Panc1 (cell line): ENCODE results near the gene GPR137B. TPM values are rescaled to one million over a fixed set of nuclear protein-coding genes. Genes with fewer than 3 reads are reported as not detected.

Experiments used
- ATAC-seq: fragments of 200-7000 bp; cut with Tn5 transposase; 2 replicates; pipeline ENCODE4 v1.9.1; 2020; ENCODE audit warnings: mild to moderate bottlenecking, moderate library complexity
- BruUV-seq: library from RNA; stranded (reverse); fragments of 400-500 nt; replicated peaks from 2 replicates; lab custom pipeline; 2021; lab: Mats Ljungman, UMichigan
- CTCF ChIA-PET: fragments of 300-600 bp; sonication (Branson Sonifier 250); formaldehyde crosslinking; loops from one replicate; lab custom pipeline; 2022; ENCODE audit warnings: antibody characterized with exemption; lab: Charles Lee
- POLR2A ChIA-PET: fragments of 300-600 bp; sonication (Branson Sonifier 250); formaldehyde crosslinking; loops from one replicate; lab custom pipeline; 2022; ENCODE audit warnings: antibody characterized with exemption; lab: Charles Lee
- DNase-seq: peaks from one replicate; pipeline ENCODE4 v3.0.0-alpha.2; 2010; ENCODE audit warnings: low read depth, low spot score
- H3K27ac ChIP-seq: 2 replicates; pipeline ENCODE4 v1.5.1; 2011; ENCODE audit warnings: mild to moderate bottlenecking, low read length, inconsistent platforms
- H3K27me3 ChIP-seq: fragments of 200-500 bp; sonication (Bioruptor generic); 2 replicates; pipeline ENCODE4 v1.6.0; 2014; ENCODE audit warnings: low read length, inconsistent platforms; ENCODE audit not compliant: control insufficient read depth, insufficient read depth
- H3K36me3 ChIP-seq: fragments of 200-500 bp; sonication (Bioruptor generic); 2 replicates; pipeline ENCODE4 v1.5.1; 2014; ENCODE audit warnings: inconsistent platforms, mild to moderate bottlenecking, low read length, moderate library complexity; ENCODE audit not compliant: control insufficient read depth, insufficient read depth
- H3K4me1 ChIP-seq: 2 replicates; pipeline ENCODE4 v1.5.1; 2011; ENCODE audit warnings: inconsistent platforms, mild to moderate bottlenecking, low read length, moderate library complexity; ENCODE audit not compliant: control insufficient read depth, insufficient read depth
- H3K4me3 ChIP-seq, 2 experiments: 2 replicates each; pipeline ENCODE4 v1.5.1; 2011 to 2012; ENCODE audit warnings: low read depth in 2 of 2, low read length in 2 of 2, mild to moderate bottlenecking in 2 of 2, inconsistent platforms in 1 of 2, moderate library complexity in 1 of 2
- H3K9me3 ChIP-seq: fragments of 200-500 bp; sonication (Bioruptor generic); 2 replicates; pipeline ENCODE4 v1.5.1; 2014; ENCODE audit warnings: low read depth, mild to moderate bottlenecking, inconsistent platforms, low read length, moderate library complexity; ENCODE audit not compliant: control insufficient read depth, insufficient read depth
- POLR2AphosphoS5 ChIP-seq: IDR thresholded peaks from 2 replicates; pipeline ENCODE4 v1.6.1; 2012; ENCODE audit warnings: mild to moderate bottlenecking, low read depth, low read length, moderate library complexity
- SIN3A ChIP-seq: IDR thresholded peaks from 2 replicates; pipeline ENCODE4 v1.6.1; 2012; ENCODE audit warnings: low read depth, mild to moderate bottlenecking, low read length, moderate library complexity, borderline replicate concordance; ENCODE audit not compliant: insufficient read depth
- TCF7L2 ChIP-seq: IDR thresholded peaks from 2 replicates; pipeline ENCODE4 v1.6.1; 2011; ENCODE audit warnings: mild to moderate bottlenecking, low read depth, low read length, inconsistent platforms
- in situ Hi-C: cut with HindIII; loops from 2 replicates; pipeline ENCODE4 v1.10.0; 2016; ENCODE audit warnings: low sequenced_read_pairs, low pct_unique_long_range_greater_than_20kb
- intact Hi-C: fragments of 100-400 bp; cut with micrococcal nuclease; formaldehyde crosslinking; loops from one replicate; pipeline ENCODE4 v1.10.0; 2022; ENCODE audit not compliant: unreplicated experiment
- total RNA-seq: library from RNA; stranded (reverse); gene quantifications from one replicate; pipeline ENCODE4 v1.2.1, GENCODE V29; 2021; ENCODE audit not compliant: unreplicated experiment
- TF ChIP-seq, protein P1 (sequence below): fragments of 450-650 bp; IDR thresholded peaks from 2 replicates; pipeline ENCODE4 v1.5.1; 2017; ENCODE audit warnings: mild to moderate bottlenecking
- TF ChIP-seq, protein P2 (sequence below), 2 experiments: IDR thresholded peaks; 2 replicates each; pipeline ENCODE4 v1.6.1; 2011 to 2012; ENCODE audit warnings: low read depth in 2 of 2, control low read depth in 1 of 2, low read length in 1 of 2, mild to moderate bottlenecking in 1 of 2, moderate library complexity in 1 of 2; ENCODE audit not compliant: insufficient read depth in 1 of 2

GPR137B gene
- total RNA-seq, 1 experiment from 2014 or later: 25.3 TPM

- Histone ChIP-seq H3K27me3 (no peaks in the 10 kb centered on the region), H3K36me3 (no peaks in the 10 kb centered on the region), H3K27ac (peak overlapping the region; percentile 40; the same call in 1 of the 2 replicates), H3K4me1 (peaks cover 3% of the 10 kb centered on the region; the same call in 1 of the 2 replicates), H3K9me3 (no peaks in the 10 kb centered on the region), H3K4me3 (no peak overlapping the region)
- TF ChIP-seq, protein P1, sequence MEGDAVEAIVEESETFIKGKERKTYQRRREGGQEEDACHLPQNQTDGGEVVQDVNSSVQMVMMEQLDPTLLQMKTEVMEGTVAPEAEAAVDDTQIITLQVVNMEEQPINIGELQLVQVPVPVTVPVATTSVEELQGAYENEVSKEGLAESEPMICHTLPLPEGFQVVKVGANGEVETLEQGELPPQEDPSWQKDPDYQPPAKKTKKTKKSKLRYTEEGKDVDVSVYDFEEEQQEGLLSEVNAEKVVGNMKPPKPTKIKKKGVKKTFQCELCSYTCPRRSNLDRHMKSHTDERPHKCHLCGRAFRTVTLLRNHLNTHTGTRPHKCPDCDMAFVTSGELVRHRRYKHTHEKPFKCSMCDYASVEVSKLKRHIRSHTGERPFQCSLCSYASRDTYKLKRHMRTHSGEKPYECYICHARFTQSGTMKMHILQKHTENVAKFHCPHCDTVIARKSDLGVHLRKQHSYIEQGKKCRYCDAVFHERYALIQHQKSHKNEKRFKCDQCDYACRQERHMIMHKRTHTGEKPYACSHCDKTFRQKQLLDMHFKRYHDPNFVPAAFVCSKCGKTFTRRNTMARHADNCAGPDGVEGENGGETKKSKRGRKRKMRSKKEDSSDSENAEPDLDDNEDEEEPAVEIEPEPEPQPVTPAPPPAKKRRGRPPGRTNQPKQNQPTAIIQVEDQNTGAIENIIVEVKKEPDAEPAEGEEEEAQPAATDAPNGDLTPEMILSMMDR: no peak
- TF ChIP-seq, protein P2, sequence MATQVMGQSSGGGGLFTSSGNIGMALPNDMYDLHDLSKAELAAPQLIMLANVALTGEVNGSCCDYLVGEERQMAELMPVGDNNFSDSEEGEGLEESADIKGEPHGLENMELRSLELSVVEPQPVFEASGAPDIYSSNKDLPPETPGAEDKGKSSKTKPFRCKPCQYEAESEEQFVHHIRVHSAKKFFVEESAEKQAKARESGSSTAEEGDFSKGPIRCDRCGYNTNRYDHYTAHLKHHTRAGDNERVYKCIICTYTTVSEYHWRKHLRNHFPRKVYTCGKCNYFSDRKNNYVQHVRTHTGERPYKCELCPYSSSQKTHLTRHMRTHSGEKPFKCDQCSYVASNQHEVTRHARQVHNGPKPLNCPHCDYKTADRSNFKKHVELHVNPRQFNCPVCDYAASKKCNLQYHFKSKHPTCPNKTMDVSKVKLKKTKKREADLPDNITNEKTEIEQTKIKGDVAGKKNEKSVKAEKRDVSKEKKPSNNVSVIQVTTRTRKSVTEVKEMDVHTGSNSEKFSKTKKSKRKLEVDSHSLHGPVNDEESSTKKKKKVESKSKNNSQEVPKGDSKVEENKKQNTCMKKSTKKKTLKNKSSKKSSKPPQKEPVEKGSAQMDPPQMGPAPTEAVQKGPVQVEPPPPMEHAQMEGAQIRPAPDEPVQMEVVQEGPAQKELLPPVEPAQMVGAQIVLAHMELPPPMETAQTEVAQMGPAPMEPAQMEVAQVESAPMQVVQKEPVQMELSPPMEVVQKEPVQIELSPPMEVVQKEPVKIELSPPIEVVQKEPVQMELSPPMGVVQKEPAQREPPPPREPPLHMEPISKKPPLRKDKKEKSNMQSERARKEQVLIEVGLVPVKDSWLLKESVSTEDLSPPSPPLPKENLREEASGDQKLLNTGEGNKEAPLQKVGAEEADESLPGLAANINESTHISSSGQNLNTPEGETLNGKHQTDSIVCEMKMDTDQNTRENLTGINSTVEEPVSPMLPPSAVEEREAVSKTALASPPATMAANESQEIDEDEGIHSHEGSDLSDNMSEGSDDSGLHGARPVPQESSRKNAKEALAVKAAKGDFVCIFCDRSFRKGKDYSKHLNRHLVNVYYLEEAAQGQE (IDR thresholded peaks at IDR 0.05; ENCODE audit: insufficient read depth in 1 of 2, low read depth in 2 of 2, low read length in 1 of 2): no peak
- TF ChIP-seq SIN3A: no peak
- no peak for TF ChIP-seq TCF7L2
- no peak for TF ChIP-seq POLR2AphosphoS5
- no TSS peak for BruUV-seq
- ATAC-seq (no peak), DNase-seq (no peak)
- in situ Hi-C loops (no loop called here), intact Hi-C loops (no loop called here)
- POLR2A ChIA-PET: no interaction called here
- CTCF ChIA-PET: no interaction called here
These were observed 21.6 kb upstream of the GPR137B start for GRCh38 chr1:236120721-236121153.

DNA sequence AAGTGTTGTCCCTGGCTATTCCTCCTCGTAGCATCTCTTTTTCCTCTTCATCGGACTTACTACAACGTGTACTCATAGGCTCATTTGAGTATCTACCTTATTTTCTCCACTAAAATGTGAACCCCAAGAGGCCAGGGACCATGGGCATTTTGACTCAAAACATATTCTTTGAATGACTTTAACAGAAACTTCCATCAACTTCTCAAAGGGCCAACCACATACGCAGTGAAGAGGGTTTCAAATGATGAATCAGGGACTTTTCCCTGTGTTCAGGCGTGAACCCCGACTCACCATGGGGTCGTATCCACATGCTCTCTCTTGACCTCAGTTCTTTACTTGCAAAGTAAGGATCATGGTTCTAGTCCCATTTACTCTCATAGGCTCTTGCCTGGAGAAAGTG lies 20.2 kb upstream of the GPR137B start:
- Histone ChIP-seq H3K27ac (no peak overlapping the region), H3K9me3 (no peaks in the 10 kb centered on the region), H3K4me3 (no peak overlapping the region), H3K27me3 (no peaks in the 10 kb centered on the region), H3K4me1 (peaks cover 3% of the 10 kb centered on the region; the same call in 1 of the 2 replicates), H3K36me3 (no peaks in the 10 kb centered on the region)
- ATAC-seq: no peak
- ChIA-PET CTCF (no interaction called here), POLR2A (no interaction called here)
- DNase-seq: no peak
- in situ Hi-C loops (no loop called here), intact Hi-C loops (no loop called here)
- TF ChIP-seq, protein P1: no peak
- TF ChIP-seq TCF7L2 (no peak), SIN3A (no peak), POLR2AphosphoS5 (no peak)
- TF ChIP-seq, protein P2 (IDR thresholded peaks at IDR 0.05; ENCODE audit: insufficient read depth in 1 of 2, low read depth in 2 of 2, low read length in 1 of 2): no peak
- BruUV-seq: no TSS peak
